Measurements from ENCODE around the gene PPEF1. TPM values are rescaled to one million over a fixed set of nuclear protein-coding genes. Genes with fewer than 3 reads are reported as not detected.

Gene PPEF1
- total and polyA plus RNA-seq, 9 of the 15 experiments (the other 6 are each of a cell fraction or from before 2014, with no cell fraction given), result not detected

DNA sequence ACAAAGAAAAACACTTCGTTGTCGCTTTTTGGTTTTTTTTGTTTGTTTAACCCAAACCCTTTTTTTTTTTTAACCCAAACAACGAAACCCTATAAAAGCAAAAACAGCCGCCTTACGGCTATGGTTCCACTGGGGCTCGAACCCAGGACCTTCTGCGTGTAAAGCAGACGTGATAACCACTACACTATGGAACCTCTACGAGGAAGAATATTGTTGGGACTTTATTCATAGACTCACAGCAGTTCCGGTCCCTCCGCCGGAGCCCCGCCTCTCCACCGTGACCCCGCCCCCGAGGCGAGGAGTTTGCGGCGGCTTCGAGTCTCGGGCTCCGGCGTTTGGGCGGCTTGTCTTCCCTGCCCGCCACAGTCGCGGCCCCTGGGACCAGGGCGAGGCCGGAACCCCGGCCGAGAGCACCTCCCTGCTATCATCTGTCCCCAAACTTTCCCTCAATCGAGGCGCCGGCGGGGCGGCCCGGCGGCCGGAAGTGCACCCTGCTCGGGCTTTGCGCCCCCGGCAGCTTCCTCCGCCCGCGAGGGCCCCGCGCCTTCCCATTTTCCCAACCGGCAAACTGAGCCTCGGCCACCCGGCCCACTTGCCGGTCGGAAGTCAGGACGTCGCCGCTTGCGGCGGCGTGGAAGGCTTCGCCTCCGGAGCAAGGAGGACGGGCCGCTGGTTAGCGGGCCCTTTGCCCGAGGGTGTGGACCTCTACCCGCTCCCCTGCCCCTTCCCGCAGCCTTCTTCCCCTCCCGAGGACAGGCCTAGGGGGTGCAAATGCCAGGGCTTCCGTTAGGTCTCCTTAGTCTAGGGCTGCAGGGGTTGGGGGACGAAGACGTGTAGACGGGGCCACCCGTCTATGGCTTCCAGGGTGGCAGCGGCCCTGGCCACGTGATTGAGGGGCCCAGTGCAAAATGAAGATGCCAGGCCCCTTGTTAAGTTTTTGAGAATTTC is 32.4 kb upstream of the PPEF1 start (continued):
- TF ChIP-seq, protein P1, sequence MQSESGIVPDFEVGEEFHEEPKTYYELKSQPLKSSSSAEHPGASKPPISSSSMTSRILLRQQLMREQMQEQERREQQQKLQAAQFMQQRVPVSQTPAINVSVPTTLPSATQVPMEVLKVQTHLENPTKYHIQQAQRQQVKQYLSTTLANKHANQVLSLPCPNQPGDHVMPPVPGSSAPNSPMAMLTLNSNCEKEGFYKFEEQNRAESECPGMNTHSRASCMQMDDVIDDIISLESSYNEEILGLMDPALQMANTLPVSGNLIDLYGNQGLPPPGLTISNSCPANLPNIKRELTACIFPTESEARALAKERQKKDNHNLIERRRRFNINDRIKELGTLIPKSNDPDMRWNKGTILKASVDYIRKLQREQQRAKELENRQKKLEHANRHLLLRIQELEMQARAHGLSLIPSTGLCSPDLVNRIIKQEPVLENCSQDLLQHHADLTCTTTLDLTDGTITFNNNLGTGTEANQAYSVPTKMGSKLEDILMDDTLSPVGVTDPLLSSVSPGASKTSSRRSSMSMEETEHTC (IDR thresholded peaks at IDR 0.05), result no peak
- TF ChIP-seq TOE1 (IDR thresholded peaks at IDR 0.05; ENCODE audit: borderline replicate concordance) (no peak), TOE1 (CRISPR knock-in tag; IDR thresholded peaks at IDR 0.05; ENCODE audit: borderline replicate concordance, low read depth) (no peak), GATAD2B (IDR thresholded peaks at IDR 0.05; ENCODE audit: borderline replicate concordance) (no peak), FOSL1 (tag; conservative IDR thresholded peaks at IDR 0.05) (no peak), XRCC5 (IDR thresholded peaks at IDR 0.05; ENCODE audit: low read depth, low read length) (0 out of 2 replicates have a peak, but pooled peaks have one; percentile 62), PRMT5 (CRISPR knock-in tag; IDR thresholded peaks at IDR 0.05) (no peak), MCM7 (IDR thresholded peaks at IDR 0.05) (no peak), MECOM (CRISPR knock-in tag; IDR thresholded peaks at IDR 0.05) (no peak), SMARCB1 (IDR thresholded peaks at IDR 0.05; ENCODE audit: insufficient read length, low read depth) (no peak)
- TF ChIP-seq, protein P2, sequence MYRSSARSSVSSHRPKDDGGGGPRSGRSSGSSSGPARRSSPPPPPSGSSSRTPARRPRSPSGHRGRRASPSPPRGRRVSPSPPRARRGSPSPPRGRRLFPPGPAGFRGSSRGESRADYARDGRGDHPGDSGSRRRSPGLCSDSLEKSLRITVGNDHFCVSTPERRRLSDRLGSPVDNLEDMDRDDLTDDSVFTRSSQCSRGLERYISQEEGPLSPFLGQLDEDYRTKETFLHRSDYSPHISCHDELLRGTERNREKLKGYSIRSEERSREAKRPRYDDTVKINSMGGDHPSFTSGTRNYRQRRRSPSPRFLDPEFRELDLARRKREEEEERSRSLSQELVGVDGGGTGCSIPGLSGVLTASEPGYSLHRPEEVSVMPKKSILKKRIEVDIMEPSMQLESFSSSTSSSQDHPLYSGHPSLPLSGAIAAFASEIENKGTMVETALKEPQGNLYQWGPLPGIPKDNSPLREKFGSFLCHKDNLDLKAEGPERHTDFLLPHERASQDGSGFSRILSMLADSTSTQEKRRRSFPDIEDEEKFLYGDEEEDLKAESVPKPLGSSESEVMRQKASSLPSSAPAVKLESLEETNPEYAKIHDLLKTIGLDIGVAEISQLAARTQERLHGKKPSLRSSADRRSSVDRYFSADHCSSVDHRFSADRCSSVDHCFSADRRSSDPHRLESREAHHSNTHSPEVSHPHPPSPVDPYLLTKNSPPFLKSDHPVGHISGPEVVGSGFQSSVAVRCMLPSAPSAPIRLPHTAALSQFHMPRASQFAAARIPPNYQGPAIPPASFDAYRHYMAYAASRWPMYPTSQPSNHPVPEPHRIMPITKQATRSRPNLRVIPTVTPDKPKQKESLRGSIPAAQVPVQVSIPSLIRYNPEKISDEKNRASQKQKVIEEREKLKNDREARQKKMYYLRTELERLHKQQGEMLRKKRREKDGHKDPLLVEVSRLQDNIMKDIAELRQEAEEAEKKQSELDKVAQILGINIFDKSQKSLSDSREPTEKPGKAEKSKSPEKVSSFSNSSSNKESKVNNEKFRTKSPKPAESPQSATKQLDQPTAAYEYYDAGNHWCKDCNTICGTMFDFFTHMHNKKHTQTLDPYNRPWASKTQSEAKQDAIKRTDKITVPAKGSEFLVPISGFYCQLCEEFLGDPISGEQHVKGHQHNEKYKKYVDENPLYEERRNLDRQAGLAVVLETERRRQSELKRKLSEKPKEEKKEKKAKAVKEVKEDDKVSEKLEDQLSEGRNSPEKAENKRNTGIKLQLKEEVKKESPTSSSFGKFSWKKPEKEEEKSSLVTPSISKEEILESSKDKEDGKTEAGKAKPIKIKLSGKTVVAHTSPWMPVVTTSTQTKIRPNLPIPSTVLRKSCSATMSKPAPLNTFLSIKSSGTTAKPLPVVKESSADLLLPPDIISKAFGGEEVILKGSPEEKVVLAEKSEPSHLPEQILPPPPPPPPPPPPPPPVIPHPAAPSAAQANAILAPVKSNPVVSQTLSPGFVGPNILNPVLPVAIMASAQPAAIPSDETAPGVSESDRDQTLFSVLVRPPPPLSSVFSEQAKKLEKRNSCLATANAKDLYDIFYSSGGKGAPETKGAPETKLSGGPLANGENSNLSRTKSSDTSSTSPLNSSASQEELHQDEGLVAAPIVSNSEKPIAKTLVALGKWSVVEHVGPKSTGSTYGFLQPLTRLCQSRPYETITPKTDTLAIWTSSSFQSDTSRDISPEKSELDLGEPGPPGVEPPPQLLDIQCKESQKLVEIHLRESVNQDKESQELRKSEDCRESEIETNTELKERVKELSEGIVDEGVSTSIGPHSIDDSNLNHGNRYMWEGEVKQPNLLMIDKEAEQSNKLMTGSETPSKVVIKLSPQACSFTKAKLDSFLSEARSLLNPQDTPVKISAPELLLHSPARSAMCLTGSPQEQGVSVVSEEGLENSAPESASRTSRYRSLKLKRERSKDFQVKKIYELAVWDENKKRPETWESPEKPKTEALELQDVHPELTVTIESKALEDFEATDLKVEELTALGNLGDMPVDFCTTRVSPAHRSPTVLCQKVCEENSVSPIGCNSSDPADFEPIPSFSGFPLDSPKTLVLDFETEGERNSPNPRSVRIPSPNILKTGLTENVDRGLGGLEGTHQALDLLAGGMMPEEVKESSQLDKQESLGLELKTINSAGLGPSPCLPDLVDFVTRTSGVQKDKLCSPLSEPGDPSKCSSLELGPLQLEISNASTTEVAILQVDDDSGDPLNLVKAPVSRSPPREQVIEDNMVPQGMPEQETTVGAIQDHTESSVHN (IDR thresholded peaks at IDR 0.05; ENCODE audit: borderline replicate concordance in 1 of 2, low read depth in 1 of 2), result no peak
- TF ChIP-seq, protein P3, sequence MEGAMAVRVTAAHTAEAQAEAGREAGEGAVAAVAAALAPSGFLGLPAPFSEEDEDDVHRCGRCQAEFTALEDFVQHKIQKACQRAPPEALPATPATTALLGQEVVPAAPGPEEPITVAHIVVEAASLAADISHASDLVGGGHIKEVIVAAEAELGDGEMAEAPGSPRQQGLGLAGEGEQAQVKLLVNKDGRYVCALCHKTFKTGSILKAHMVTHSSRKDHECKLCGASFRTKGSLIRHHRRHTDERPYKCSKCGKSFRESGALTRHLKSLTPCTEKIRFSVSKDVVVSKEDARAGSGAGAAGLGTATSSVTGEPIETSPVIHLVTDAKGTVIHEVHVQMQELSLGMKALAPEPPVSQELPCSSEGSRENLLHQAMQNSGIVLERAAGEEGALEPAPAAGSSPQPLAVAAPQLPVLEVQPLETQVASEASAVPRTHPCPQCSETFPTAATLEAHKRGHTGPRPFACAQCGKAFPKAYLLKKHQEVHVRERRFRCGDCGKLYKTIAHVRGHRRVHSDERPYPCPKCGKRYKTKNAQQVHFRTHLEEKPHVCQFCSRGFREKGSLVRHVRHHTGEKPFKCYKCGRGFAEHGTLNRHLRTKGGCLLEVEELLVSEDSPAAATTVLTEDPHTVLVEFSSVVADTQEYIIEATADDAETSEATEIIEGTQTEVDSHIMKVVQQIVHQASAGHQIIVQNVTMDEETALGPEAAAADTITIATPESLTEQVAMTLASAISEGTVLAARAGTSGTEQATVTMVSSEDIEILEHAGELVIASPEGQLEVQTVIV (CRISPR knock-in tag; IDR thresholded peaks at IDR 0.05; ENCODE audit: borderline replicate concordance), result no peak
